Astrocyte (in vitro differentiated cells and primary cell): ENCODE results near the gene P3H4.

ENCODE experiments used
- EZH2 ChIP-seq: IDR thresholded peaks from 2 replicates; pipeline ENCODE4 v1.6.1; 2012; ENCODE audit warnings: mild to moderate bottlenecking, low read length, inconsistent platforms; ENCODE audit not compliant: insufficient read depth
- TF ChIP-seq, protein P1 (sequence below): IDR thresholded peaks from 2 replicates; pipeline ENCODE4 v1.5.1; 2011; ENCODE audit warnings: low read depth, mild to moderate bottlenecking, inconsistent platforms, low read length, moderate library complexity; ENCODE audit not compliant: insufficient read depth

DNA sequence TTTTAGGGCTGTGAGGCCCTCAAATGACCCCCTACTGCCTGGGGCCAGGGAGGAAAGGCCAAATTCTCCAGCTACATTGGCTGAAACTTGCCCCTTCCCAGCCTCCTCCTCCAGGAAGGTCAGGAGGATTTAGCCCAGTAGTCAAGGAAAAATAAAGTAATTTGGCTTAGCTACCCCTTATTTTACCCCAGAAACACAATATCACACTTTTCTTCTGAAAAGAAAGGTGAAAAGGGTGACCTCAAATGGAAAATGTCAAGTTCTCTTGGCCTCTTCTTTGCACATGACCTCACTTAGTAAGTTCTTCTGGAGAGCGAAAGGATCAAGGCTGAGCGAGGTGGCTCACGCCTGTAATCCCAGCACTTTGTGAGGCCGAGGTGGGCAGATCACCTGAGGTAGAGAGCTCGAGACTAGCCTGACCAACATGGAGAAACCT is 17.2 kb downstream of the P3H4 start:
- TF ChIP-seq, protein P1, sequence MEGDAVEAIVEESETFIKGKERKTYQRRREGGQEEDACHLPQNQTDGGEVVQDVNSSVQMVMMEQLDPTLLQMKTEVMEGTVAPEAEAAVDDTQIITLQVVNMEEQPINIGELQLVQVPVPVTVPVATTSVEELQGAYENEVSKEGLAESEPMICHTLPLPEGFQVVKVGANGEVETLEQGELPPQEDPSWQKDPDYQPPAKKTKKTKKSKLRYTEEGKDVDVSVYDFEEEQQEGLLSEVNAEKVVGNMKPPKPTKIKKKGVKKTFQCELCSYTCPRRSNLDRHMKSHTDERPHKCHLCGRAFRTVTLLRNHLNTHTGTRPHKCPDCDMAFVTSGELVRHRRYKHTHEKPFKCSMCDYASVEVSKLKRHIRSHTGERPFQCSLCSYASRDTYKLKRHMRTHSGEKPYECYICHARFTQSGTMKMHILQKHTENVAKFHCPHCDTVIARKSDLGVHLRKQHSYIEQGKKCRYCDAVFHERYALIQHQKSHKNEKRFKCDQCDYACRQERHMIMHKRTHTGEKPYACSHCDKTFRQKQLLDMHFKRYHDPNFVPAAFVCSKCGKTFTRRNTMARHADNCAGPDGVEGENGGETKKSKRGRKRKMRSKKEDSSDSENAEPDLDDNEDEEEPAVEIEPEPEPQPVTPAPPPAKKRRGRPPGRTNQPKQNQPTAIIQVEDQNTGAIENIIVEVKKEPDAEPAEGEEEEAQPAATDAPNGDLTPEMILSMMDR, result no peak
- no peak for TF ChIP-seq EZH2
